GM19240 (cell line): Measurements from ENCODE around the gene ATP6V1C2.
"Not testable (repeated sequence)": the region's sequence is repeated elsewhere in the genome, so short reads cannot be mapped to it uniquely, and the experiment has no call there.

Source experiments
- DNase-seq: peaks from one replicate; pipeline ENCODE4 v3.0.0; 2011; ENCODE audit warnings: low spot score; ENCODE audit not compliant: insufficient read length

The ATP6V1C2 gene

DNA sequence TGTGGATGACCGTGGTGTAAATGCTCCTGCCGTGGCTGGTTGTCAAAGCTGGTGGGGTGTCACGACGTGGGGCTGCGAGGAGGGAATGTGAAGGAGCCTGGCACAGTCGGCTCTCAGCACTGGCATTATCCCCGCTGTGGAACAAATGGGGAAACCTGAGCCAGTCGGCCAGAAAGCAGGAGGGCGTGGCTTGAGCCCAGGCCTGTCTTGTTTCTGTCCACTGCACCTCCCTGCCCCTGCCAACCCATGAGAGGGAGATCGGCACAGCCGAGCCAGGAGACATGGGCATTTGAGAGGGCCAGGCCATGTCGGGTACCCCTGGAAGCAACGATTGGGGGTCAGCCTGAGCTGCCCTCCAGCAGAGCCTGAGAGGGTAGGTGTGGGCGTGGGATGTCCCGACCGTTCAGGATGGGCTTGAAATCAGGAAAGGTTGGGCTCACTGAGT is 46.7 kb downstream of the ATP6V1C2 start:
- DNase-seq: no peak

DNA sequence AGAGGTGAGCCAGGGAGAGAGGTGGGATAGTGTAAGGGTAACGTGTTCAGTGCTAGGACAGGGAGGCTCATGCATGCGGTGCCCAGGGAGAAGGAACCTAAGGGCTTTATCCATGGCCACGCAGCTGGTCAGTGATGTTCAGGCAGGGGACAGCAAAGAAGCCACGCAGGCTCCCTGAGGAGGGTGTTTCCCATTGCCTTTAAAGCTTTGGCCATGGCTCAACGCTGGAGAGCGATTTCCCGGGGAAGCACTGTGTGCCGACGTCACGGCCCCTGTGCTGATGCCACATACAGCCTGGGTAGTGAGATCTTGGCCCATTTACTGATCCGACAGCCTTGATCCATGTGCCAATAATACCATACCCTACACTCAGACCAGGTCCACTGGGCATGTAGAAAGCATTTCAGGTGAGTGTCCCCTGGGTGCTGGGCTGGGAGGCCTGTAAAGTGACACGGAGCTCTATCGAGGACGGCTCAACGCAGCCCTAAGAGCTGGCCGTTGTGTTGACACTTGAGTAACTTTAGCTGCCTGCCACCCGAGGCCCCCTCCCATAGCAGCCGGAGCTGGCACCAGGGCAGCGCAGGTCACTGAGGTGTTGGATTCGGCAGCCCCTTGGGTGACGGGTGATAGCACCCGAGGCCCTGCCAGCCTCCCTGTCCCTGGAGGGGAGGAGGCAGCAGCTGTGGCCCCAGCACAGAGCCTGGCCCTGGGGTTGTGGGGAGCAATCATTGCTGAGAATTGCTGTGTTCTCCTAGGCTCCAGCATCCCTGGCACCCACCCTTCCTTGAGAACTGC is 49.7 kb downstream of the ATP6V1C2 start:
- DNase-seq: no peak

DNA sequence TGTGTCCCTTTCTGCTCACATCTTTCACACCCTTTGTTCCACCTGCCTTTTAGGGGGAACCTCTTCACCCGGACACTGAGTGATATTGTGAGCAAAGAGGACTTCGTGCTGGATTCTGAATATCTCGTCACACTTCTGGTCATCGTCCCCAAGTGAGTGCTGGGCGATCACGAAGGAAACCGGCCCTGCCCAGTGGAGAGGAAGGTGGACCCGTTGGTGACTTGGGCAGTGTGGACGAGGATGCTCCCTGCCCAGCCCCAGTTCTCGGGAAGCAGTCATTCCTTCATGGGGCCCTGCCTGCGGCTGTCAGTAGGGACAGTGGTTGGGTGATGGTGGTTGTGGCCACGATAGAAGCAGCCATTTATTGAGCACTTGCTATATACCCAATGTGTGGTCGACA is 50.4 kb downstream of the ATP6V1C2 start:
- no peak for DNase-seq

DNA sequence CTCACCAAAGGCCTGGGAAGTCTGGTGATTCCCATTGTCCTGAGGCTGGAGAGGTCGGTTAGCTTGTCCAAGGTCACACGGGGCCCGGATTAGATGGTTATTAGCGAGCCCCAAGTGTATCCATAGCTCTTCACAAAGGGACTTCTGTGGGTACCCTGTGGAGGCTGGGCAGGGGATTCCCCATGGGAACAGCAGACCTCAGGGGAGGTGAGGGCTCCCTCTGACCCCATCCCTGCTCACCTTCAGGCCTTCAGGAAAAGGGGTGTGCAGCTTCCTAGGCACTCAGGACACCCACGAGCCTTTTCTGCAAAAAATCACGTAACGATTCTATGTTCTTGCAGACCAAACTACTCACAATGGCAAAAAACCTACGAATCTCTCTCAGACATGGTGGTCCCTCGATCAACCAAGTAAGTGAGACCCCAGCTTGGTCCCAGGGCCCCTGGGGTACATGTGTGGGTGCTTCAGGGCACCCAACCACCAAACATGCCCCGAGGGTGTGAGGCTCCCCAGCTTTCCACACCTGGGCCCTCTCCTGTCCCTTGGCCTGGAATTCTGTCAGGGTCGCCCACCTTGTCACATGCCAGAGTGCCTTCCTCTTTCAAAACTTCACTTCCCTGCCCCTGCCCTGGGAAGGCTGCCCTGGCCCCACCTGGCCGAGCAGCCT is 50.9 kb downstream of the ATP6V1C2 start:
- no peak for DNase-seq

DNA sequence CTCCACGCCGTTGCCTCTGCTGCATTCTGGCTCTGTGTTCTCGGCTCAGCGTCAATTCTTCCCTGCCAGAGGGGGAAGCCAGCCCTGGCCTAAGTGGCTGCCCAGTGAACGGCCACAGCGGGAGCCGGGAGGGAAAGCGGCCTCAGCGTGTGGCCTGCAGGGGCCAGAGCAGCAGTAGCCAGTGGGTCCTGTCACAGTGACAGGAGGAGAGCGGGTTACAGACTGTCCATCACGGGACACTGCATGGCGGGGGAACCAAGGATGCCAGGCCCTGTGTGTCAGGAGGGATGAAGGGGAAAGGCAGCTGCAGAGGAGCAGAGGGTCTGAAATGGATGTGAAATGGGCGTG is 51.4 kb downstream of the ATP6V1C2 start:
- DNase-seq: no peak

DNA sequence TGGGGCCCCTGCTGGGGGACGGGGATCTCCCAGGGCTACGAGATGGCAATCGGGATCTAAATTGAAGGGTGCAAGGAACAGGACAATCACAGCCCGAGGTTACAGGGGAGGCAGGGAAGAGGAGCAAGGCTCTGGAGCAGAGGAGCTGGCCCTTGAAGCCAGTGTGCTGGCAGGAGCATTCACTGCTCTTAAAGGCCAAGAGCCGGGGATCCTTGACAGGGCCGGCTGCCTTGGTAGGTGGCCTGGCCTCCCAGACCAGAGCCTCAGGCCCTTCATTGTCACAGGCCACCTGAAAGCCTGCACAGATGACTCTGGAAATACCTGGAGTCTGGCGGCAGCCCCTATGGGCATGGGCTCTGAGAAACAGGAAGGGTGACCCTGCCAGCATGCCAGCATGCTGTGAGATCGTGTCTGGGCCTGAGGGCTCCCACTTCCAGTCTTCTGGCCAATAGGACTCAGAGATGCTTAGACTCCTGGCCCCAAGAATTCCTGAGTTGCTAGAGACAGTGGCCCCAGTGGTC is 52.5 kb downstream of the ATP6V1C2 start:
- DNase-seq: no peak

DNA sequence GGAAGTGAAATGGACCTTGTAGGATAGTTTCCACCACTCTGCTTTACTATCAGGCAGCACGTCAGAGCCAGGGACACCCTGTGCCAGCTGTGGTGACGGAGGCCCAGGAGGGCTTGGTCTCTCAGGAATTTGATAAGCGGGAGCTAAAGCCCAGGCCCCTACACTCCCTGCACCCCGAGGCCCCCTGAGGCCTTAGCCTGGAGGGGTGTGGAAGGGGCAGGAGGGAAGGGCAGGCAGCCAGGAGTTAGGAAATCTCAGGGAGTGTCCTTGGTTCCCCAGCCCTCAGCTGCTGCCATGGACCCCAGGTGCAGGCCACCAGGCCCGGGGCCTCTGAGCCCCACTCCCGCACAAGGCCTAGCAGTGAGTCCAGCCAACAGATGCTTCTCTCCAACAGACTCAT is 53.0 kb downstream of the ATP6V1C2 start:
- DNase-seq: no peak

DNA sequence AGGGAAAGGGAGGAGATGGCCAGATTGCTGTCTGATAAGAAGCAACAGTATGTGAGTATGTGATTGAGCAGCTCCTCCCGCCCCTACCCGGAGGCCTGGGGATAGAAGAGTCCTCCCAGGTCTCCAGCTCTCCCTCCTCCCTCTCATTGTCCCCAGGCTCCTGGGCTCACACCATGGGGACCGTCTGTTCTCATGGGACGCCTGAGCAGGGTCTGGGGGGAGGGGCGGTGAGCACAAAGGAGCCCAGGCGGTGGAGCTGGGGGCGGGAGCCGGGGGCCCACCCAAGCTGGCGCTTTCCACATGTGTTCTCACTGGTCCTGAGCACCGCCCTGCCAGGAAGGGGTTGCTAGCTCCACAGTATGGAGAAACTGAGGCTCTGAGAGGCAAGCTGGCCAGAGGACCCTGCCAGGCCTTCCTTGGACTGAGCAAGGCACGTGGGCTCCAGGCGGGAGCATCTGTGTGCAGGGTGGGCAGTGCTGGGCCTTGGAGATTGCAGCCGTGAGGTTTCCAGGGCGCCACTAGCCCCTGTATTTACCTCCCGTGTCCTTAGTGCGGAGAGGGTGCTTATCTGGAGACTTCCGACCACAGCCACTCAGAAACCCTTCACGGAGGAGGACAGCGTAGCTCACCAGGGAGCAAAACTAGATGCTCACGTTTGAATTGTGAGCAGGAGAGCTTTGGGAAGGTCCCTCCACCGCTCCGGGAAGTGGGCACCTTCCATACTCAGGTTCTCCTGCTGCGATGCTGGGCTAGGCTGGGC is 53.8 kb downstream of the ATP6V1C2 start:
- DNase-seq: no peak

DNA sequence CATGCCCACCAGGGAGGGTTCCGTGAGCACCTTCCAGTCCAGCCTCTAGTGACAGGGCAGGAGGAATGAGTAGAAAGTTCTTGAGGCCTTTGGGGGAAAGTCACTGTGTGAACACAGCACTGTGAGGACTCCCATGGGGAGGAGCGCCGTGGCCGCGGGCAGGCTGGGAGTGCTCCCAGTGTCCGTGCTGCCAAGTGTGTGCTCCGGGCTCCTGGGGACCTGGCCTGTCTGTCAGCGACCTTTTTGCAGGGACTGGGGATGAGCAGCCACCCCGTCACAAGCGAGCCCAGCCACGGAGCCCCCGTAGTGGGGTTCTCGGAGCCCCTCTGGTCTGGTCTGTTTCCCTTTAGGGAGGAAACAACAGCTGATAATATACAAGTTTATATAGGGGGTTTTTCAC is 54.4 kb downstream of the ATP6V1C2 start:
- DNase-seq: no peak

DNA sequence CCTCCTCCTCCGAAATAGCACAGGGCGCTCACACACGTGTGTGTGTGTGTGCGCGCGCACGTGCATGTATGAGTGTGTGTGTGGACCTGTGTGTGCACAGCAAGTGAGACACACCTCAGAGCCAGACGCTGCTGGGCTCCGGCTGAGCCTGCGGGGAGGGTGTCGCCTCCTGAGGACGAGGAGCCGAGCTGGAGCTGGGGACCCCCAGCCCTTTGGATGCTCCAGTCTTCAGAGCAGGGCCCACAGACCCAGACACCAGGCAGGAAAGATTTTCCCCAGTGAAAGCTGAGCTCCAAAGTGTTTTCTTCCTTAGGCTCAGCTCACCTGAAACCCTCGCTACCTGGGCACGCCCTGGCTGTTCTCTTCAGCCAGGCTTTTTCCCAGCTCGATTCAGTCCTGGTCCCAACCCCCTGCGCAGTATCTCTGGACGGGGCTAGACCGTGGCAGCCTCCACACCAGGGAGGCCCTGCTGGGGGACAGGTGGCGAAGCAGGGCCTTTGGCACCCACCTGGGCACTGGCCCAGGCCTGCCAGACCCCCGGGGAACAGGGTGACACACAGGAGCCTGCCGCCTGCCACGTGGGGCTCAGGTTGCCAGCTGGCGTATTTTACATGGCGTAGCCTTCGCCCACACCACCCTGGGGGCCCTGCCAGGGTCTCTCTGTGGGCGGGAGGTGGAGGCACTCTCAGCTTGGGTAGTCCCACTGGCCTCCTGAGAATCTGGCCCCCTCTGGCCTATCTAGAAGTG is 55.0 kb downstream of the ATP6V1C2 start:
- DNase-seq: no peak

DNA sequence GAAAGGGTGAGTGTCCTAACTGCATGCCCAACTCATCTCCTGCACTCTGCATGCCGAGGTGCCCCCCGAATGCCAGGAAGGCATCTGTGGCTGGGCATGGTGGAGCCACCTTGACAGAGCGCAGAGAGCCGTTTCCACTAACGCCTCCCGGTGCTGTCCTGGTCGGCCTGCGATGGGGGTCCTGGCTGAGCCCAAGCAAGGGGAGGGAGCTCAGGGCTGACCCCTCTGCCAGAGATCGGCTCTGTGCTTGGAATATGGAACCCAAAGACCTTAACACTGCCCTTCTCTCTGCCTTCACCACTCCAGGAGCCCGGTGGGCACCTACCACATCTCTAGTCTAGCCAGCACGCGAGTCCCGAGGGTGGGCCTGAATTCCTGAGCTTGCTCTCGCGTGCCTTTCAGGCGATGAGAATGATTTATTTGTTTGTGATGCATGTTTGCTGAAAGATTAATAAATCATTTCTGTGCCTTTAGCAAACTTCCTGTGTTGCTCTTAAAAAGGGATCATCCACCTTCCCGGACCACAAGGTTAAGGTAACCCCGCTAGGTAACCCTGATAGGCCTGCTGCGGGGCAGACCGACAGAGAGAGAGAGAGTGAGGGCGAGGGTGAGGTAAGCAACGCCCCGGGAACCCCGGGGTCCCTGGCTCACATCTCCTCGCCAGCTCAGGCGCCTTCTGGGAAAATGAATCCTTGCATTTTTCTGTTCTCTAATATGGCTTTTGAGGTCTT is 55.8 kb downstream of the ATP6V1C2 start:
- DNase-seq: no peak

DNA sequence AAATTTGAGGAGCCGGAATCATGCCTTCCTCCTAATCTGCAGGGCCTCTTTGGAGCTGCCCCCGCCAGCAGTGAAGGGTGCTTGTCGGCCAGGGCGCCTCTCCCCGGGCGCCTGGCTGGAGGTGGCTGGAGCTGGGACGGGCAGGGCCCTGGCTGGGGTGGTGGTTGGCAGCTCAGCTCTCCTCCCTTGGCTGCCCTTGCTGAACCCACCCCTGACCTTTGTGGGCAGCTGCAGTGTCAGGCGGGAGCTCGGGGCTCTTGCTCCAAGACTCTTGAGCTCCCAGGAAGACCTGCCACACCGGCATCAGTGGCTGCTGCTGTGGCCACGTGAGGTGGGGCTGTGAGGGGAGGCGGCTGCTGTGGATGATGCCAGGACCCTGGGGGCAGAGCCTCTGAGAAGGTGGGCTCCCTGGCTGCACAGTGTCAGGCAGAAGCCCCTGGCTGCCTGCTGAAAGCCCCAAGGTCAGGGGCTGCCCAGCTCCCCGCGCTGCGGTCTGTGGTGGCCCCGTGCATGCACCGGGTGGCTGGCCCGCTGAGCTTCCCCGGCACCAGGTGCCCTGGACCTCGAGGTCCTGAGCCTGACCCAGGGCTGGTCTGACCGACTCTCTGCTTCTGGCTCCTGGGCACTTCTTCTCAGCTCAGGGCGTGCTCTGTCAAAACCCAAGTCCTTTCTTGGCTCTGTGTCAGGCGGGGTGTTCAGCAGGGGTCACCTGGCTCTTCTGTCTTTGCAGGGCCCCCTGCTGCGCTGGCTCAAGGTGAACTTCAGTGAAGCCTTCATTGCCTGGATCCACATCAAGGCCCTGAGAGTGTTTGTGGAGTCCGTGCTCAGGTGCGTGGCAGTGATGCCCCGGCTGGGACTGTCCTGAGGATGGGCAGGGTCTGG is 56.7 kb downstream of the ATP6V1C2 start:
- no peak for DNase-seq

DNA sequence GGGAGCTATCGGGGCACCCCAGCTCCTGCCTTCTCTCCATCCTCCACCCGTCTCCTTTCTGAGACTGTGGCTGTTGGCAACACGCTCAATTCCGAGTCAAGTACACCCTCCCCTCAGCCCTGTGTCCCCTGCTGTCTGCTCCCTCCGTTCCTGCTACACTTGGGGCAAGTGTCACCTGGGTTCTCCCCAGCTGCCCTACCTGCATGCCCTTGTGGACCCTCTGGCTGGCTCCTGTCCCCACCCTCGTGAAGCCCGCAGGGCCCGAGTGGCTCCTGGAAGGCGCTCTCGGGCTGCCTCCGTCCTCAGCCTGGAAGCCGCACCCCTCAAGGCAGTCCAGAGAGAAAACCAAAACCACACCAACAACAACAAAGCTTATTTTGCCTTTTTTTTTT is 57.3 kb downstream of the ATP6V1C2 start:
- DNase-seq: no peak

DNA sequence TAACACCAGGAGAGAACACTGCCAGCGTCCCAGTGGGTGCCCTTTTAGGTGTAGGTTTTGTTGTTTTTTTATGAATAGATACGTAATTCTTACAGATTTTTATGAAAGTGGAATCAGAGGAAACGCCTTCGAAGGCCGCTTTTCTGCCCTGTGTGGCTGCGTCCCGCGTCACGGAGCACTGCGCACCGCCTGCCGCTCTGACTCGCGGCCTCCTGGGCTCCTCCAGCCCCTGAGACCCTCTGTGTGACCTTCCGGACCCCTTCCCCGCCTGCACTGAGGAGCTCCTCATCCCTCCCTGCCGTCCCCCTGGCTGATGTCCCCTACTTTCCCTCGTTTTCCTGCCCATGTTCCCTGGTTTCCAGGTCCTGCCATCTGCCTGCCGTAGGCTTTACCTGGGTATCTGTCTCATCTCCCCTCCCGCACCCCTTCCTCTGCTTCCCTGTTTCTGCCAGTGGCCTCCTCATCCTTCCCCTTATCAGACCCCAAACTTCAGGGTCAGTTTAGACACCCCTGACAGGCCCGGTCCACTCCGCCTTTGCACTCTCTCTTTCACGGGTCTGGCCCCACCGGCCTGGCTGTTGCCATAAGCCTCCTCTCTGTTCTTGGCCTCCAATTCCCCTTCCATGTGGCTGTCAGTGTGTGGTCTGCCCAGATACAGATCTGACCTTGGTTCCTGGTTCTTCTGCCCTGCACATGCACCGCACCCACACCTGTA is 58.5 kb downstream of the ATP6V1C2 start:
- DNase-seq: no peak

DNA sequence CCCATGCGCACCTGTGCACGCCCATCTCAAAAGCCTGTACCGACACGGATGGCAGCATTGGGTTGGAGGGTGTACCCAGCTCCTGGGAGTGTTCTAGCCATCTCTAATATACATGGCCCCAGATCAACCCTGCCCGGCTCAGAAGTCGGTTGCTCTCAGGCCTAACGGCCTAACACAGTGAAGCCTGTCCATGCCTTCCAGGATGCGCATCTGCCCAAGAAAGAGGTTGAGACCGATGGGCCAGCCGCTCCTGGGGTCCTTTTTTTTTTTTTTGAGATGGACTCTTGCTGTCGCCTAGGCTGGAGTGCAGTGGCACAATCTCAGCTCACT is 59.0 kb downstream of the ATP6V1C2 start:
- DNase-seq: no peak

DNA sequence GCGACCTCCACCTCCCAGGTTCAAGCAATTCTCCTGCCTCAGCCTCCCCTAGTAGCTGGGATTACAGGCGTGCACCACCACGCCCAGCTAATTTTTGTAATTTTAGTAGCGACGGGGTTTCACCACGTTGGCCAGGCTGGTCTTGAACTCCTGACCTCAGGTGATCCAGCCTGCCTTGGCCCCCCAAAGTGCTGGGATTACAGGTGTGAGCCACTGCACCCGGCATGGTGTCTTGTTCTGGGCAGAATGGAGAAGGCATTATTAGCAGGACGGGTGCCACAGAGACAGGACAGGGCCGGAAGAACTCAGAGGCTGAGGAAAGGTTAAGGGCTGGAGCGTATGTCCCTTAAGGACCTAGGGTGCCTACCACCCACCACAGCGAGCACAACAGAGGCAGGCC is 59.4 kb downstream of the ATP6V1C2 start:
- not testable (repeated sequence) for DNase-seq

DNA sequence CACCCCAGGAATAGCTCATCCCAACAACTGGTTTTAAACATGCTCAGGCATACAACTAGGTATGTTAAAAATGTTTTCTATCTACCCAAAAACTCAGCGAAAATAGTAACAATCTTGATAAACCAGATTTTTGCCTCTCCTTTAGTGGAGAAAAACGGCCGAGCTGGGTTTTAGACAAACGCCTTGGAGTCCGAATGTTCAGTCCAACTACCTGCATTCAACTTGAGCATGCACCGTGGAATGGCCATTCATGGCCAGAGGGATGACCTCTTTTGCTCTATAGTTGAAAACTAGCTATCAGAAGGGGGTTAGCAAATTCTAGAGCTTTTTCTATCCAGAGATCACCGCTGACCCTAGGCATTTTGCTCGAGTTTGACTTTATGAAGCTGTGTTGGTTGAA is 60.3 kb downstream of the ATP6V1C2 start:
- no peak for DNase-seq

DNA sequence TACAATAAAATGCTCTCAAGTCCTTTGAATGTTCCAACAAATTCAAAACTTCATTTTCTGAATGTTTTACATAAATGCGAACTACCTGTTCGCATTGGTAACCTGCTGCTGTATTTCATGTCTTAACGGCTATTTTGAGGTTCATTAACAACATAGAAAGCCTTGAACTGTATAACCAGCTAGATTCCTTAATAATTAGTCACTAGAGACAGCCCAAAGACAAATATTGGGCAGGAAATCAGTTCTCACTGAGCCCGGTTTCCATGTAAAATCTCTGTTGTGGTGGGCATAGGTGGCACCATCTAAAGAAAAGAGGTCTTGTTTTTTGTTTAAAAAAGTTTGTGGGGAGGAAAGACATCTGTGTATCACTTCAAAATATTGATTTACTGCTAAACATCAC is 62.0 kb downstream of the ATP6V1C2 start:
- DNase-seq: no peak

DNA sequence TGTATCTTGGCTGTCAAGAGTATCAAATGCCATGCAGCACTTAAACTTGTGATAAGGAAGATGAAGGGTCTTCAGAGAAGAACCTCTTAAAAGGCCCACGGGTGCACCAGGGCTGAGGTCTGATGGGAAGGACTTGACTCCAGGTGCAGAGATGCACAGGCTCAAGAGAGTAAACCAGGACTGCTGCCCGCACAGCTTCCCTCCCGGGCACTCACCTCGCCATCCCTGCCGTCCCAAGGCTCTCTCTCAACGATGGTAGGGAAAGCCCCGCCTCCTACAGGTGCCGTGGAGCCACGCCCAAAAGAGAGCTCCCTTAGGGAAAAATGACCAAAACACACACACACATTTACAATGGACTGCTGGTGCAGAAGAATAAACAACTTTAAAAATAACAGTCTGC is 63.3 kb downstream of the ATP6V1C2 start:
- DNase-seq: no peak
